PC-3 (cell line): ENCODE measurements around the gene NDUFB10. TPM values are rescaled to one million over a fixed set of nuclear protein-coding genes. Genes with fewer than 3 reads are reported as not detected.
A peak's percentile ranks its signal among the peaks of the same experiment; 100 is the strongest.

Source experiments
- ATAC-seq: fragments of 200-7000 bp; cut with Tn5 transposase; 2 replicates; pipeline ENCODE4 v1.9.1; 2020; ENCODE audit warnings: mild to moderate bottlenecking, moderate library complexity
- BruUV-seq: library from RNA; stranded (reverse); fragments of 400-500 nt; replicated peaks from 2 replicates; lab custom pipeline; 2021; lab: Mats Ljungman, UMichigan
- CTCF ChIA-PET: fragments of 300-600 bp; sonication (Branson Sonifier 250); formaldehyde crosslinking; loops from one replicate; lab custom pipeline; 2022; ENCODE audit warnings: antibody characterized with exemption; lab: Charles Lee
- POLR2A ChIA-PET: fragments of 300-600 bp; sonication (Branson Sonifier 250); formaldehyde crosslinking; loops from one replicate; lab custom pipeline; 2022; ENCODE audit warnings: antibody characterized with exemption; ENCODE audit not compliant: unreplicated experiment; lab: Charles Lee
- DNase-seq: peaks from one replicate; pipeline ENCODE4 v3.0.0-alpha.2; 2015
- H2AFZ ChIP-seq: fragments of 300-600 bp; sonication (generic); 2 replicates; pipeline ENCODE4 v1.6.0; 2016; ENCODE audit warnings: antibody characterized with exemption, low read length
- H3F3A ChIP-seq: fragments of 300-600 bp; sonication (generic); one replicate; pipeline ENCODE4 v1.6.0; 2017; ENCODE audit warnings: antibody characterized with exemption, low read length, control low read depth, mild to moderate bottlenecking; ENCODE audit not compliant: unreplicated experiment
- H3K27ac ChIP-seq: fragments of 300-600 bp; sonication (generic); 2 replicates; pipeline ENCODE4 v1.5.1; 2016; ENCODE audit warnings: mild to moderate bottlenecking, low read length
- H3K27me3 ChIP-seq: fragments of 300-600 bp; sonication (generic); 2 replicates; pipeline ENCODE4 v1.6.1; 2016; ENCODE audit warnings: low read length, mixed read lengths
- H3K36me3 ChIP-seq: fragments of 300-600 bp; sonication (generic); 2 replicates; pipeline ENCODE4 v1.6.1; 2016; ENCODE audit warnings: low read depth, mixed run types, low read length, mixed read lengths
- H3K4me1 ChIP-seq: fragments of 300-600 bp; sonication (generic); 2 replicates; pipeline ENCODE4 v1.5.1; 2016; ENCODE audit warnings: low read length; ENCODE audit not compliant: insufficient read depth
- H3K4me2 ChIP-seq: fragments of 300-600 bp; sonication (generic); 2 replicates; pipeline ENCODE4 v1.6.0; 2016; ENCODE audit warnings: low read length
- H3K4me3 ChIP-seq: fragments of 300-600 bp; sonication (generic); 2 replicates; pipeline ENCODE4 v1.5.1; 2016; ENCODE audit warnings: mild to moderate bottlenecking, low read length, mixed read lengths
- H3K79me2 ChIP-seq: fragments of 300-600 bp; sonication (generic); 2 replicates; pipeline ENCODE4 v1.6.1; 2017; ENCODE audit warnings: low read length, mixed read lengths
- H3K9ac ChIP-seq: fragments of 300-600 bp; sonication (generic); 2 replicates; pipeline ENCODE4 v1.6.0; 2016; ENCODE audit warnings: mild to moderate bottlenecking, low read length
- H3K9me2 ChIP-seq: fragments of 300-600 bp; sonication (generic); replicated peaks from 2 replicates; pipeline ENCODE4 v1.6.1; 2016; ENCODE audit warnings: mixed run types, low read length, mixed read lengths
- H3K9me3 ChIP-seq: fragments of 300-600 bp; sonication (generic); 2 replicates; pipeline ENCODE4 v1.6.1; 2016; ENCODE audit warnings: low read length, mixed read lengths
- H4K20me1 ChIP-seq: fragments of 300-600 bp; sonication (generic); 2 replicates; pipeline ENCODE4 v1.6.1; 2016; ENCODE audit warnings: low read length, mixed read lengths
- EZH2 ChIP-seq: fragments of 300-600 bp; sonication (generic); IDR thresholded peaks from one replicate; pipeline ENCODE4 v1.6.1; 2017; ENCODE audit warnings: antibody characterized with exemption, mild to moderate bottlenecking, low read length; ENCODE audit not compliant: unreplicated experiment
- EZH2phosphoT487 ChIP-seq: fragments of 300-600 bp; sonication (generic); IDR thresholded peaks from 2 replicates; pipeline ENCODE4 v1.6.1; 2018; ENCODE audit warnings: mild to moderate bottlenecking, antibody characterized with exemption, low read length, borderline replicate concordance
- intact Hi-C: fragments of 100-400 bp; cut with micrococcal nuclease; formaldehyde crosslinking; loops from 2 replicates; pipeline ENCODE4 v1.9.0; 2023
- total RNA-seq: library from RNA; depleted of rRNA; stranded (reverse); fragments of >200 nt; gene quantifications from 2 replicates; pipeline ENCODE4 v1.2.3, GENCODE V29; 2014
- TF ChIP-seq, protein P1 (sequence below): fragments of 300-600 bp; sonication (generic); conservative IDR thresholded peaks from 2 replicates; pipeline ENCODE4 v1.5.1; 2017; ENCODE audit warnings: antibody characterized with exemption, low read depth, mild to moderate bottlenecking, low read length

Gene NDUFB10
- total RNA-seq, 1 experiment from 2014 or later: 530 TPM

DNA sequence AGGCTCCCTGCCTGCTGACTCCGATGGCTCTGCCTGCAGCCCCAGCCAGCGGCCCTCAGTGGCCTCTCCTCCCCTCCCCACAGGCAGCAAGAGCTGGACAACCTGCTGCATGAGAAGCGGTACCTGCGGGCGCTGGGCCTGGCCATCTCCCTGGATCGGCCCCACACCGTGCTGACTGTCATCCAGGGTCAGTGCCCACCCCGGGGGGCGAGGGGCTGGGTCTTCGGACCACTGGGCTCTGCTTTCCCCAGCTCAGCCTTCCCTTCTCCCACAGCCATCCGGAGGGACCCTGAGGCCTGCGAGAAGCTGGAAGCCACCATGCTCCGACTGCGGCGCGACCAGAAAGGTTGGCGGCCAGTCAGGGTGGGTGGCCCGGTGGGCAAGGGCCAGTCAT, 18.5 kb downstream of the NDUFB10 start:
- BruUV-seq: no TSS peak
- no peak overlapping the region for H3K4me2 ChIP-seq
- H3K27ac ChIP-seq: no peak overlapping the region
- no peaks in the 10 kb centered on the region for H3K9me2 ChIP-seq
- H4K20me1 ChIP-seq: no peaks in the 10 kb centered on the region
- peaks cover 11% of the 10 kb centered on the region for H3K79me2 ChIP-seq
- no peak overlapping the region for H3K9ac ChIP-seq
- DNase-seq: no peak
- H3F3A ChIP-seq: no peaks in the 10 kb centered on the region
- ChIA-PET POLR2A (interaction anchor here (0.6 kb wide), 1 partner anchor 13 kb away, joined by 5 read pairs; the partner anchor contains the start of gene RPS2), CTCF (no interaction called here)
- H2AFZ ChIP-seq: no peak overlapping the region
- no peaks in the 10 kb centered on the region for H3K36me3 ChIP-seq
- TF ChIP-seq EZH2 (no peak), EZH2phosphoT487 (no peak)
- TF ChIP-seq, protein P1, sequence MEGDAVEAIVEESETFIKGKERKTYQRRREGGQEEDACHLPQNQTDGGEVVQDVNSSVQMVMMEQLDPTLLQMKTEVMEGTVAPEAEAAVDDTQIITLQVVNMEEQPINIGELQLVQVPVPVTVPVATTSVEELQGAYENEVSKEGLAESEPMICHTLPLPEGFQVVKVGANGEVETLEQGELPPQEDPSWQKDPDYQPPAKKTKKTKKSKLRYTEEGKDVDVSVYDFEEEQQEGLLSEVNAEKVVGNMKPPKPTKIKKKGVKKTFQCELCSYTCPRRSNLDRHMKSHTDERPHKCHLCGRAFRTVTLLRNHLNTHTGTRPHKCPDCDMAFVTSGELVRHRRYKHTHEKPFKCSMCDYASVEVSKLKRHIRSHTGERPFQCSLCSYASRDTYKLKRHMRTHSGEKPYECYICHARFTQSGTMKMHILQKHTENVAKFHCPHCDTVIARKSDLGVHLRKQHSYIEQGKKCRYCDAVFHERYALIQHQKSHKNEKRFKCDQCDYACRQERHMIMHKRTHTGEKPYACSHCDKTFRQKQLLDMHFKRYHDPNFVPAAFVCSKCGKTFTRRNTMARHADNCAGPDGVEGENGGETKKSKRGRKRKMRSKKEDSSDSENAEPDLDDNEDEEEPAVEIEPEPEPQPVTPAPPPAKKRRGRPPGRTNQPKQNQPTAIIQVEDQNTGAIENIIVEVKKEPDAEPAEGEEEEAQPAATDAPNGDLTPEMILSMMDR: no peak
- intact Hi-C loops: no loop called here
- no peaks in the 10 kb centered on the region for H3K9me3 ChIP-seq
- H3K4me1 ChIP-seq: peaks cover 27% of the 10 kb centered on the region
- no peak for ATAC-seq
- H3K27me3 ChIP-seq: no peaks in the 10 kb centered on the region
- no peak overlapping the region for H3K4me3 ChIP-seq

DNA sequence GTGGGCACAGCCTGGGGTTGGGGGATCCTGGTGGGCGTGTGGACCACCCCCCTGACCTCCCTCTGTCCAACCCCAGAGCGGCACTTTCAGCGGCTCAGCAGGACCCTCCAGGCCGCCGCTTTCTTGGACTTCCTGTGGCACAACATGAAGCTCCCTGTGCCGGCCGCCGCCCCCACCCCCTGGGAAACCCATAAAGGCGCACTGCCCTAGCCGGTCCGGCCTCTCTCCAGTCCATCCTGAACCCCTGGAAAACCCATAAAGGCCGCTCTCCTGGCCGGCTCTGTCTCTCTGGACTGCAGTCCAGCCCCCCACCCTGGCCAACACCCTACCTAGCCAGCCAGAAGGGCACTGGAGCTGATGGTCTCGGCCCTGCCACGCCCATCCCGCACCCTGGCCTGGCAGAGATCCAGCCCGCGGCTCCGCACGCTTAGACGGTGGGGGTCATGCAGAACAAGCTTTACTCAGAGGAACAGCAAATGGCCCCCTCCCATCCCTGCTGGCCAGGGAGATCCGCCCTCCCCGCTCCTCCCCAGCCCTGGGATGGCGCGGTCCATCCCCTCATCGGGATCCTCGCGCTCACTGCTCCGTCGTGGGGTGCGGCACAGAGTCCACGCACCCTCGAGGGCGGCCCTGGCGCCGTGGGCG, 19.3 kb downstream of the NDUFB10 start:
- no peak overlapping the region for H3K9ac ChIP-seq
- ChIA-PET POLR2A (interaction anchor here (0.6 kb wide), 1 partner anchor 14 kb away, joined by 5 read pairs; the partner anchor contains the start of gene RPS2), CTCF (no interaction called here)
- H3K27ac ChIP-seq: no peak overlapping the region
- peaks cover 3% of the 10 kb centered on the region for H3K79me2 ChIP-seq
- H3K36me3 ChIP-seq: no peaks in the 10 kb centered on the region
- no peak overlapping the region for H2AFZ ChIP-seq
- BruUV-seq: no TSS peak
- H3K4me3 ChIP-seq: peak overlapping the region; percentile 64; the same call in 1 of the 2 replicates
- no peaks in the 10 kb centered on the region for H3K9me3 ChIP-seq
- H3K9me2 ChIP-seq: no peaks in the 10 kb centered on the region
- intact Hi-C loops: no loop called here
- no peak for DNase-seq
- peaks cover 33% of the 10 kb centered on the region for H3K4me1 ChIP-seq
- ATAC-seq: no peak
- H3F3A ChIP-seq: peaks cover 3% of the 10 kb centered on the region
- TF ChIP-seq, protein P1: no peak
- TF ChIP-seq EZH2 (no peak), EZH2phosphoT487 (no peak)
- H3K27me3 ChIP-seq: no peaks in the 10 kb centered on the region
- no peaks in the 10 kb centered on the region for H4K20me1 ChIP-seq
- peak overlapping the region; percentile 88 for H3K4me2 ChIP-seq
